ENCODE measurements around the gene CCL1.
"Not testable (repeated sequence)": the region's sequence is repeated elsewhere in the genome, so short reads cannot be mapped to it uniquely, and the experiment has no call there.

Gene CCL1

DNA sequence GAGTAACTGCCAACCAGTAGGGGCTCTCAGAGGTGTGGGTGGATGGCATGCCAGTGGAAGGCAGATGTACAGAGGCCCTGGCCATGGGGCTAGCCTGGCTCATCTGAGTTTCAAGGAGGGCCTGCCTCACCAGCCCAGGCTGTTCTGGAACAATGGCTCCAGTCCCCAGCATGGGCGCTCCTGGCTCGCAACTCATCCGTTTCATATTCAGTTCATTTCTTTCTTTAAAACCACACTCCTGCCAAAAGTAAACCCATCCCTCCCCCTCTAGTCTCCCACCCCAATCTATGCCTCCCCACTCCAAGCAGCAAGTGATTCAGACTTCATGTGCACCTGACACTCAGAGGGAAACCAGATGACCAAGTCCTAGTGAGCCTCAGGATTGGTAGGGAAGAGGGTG lies 4.4 kb downstream of the CCL1 start:
- DNase-seq (ENCODE audit: low read depth) = no peak

DNA sequence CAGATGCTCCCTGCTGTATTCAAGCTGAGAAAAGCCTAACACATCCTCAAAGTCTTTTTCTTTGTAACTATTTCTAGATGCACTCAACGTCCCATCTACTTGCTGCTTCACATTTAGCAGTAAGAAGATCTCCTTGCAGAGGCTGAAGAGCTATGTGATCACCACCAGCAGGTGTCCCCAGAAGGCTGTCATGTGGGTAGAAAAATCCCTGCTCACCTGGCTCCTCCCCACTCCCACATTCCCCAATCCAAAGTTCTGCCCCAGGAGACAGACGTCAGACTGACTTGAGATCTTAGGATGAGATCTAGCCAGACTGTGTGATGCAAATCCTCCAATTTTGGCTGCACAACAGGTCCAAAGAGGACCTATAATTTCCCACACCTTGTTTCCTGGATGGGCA lies 5.6 kb downstream of the CCL1 start:
- DNase-seq (ENCODE audit: low read depth) = no peak

DNA sequence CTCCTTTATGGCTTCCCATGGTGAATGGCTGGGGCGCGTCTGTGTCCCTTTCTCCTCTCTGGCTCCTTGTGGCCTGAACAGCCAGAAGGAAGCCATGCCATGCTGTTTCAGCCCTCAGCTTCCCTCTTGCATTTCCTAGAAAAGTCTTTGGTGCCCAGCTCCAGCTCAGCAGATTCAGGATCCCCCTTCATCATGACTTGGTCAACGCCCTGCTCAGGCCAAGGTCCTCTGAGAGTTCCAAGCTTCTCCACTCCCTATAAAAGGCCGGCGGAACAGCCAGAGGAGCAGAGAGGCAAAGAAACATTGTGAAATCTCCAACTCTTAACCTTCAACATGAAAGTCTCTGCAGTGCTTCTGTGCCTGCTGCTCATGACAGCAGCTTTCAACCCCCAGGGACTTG lies 6.8 kb downstream of the CCL1 start, which contains the start of gene CCL13:
CCL13 (plus strand) TSS at position 287 of the 400 bp plus-strand sequence; CDS start at position 334, 47 bp downstream.
- DNase-seq (ENCODE audit: low read depth) = no peak

DNA sequence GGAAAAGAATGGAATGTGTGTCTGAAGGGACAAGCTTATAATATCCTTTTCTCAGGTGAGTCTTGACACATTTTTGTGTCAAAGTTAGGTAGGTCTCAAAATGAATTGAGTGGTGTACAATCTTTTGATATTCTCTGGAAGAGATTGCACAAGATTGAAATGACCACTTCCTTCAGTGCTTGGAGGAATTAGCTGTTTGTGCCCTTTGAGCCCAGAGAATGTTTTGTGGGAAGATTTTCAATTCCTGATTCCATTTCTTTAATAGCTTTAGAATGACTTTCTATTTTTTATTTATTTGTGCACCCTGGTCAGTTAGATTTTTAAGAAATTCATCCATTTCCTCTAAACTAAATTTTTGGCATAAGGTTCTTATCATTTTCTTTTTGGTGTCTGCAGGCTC lies 8.4 kb downstream of the CCL1 start:
- no peak for DNase-seq (ENCODE audit: low read depth)

DNA sequence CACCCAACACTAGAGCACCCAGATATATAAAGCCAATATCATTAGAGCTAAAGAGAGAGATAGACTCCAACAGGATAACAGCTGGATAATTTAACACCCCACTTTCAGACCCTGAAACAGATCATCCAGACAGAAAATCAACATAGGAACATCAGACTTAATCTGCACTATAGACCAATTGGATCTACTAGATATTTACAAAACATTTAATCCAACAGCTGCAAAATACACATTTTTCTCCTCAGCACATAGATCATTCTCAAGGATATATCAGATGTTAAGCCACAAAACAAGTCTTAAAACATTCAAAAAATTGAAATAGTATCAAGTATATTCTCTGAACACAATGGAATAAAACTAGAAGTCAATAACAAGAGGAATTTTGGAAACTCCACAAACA lies 10.8 kb downstream of the CCL1 start:
- no peak for DNase-seq (ENCODE audit: low read depth)

DNA sequence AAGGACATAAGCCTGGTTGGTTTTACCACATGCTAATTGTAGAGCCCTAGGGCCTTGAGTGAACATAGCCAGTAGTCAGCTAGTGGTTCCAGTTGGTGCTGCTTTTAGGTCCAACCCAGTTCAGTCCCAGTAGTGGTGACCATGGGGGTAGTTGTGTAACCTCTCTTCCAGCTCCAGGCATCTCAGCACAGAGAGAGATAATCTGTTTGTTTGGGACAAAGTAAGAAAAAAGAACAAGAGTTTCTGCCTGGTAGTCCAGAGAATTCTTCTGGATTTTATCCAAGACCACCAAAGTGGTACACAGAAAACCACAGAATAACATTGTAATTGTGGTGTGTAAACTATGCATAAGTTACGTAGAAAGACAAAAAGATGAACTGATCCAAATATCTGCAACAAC lies 11.9 kb downstream of the CCL1 start:
- DNase-seq (ENCODE audit: low read depth) = no peak

DNA sequence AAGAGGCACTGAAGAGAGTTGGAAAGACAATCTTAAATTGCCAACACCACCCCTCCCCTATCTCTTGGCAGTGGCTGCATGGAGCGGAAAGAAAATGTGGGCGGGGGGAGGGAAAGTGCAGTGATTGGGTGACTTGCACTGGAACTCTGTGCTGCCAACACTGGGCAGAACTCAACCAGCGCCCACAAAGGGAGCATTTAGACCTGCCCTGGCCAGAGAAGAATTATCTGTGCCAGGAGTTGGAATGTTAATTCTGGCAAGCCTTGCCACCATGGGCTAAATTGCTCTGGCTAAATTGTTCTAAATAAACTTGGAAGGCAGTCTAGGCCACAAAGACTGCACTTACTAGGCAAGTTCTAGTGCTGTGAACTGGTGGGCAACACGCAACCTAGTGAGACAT lies 13.3 kb downstream of the CCL1 start:
- DNase-seq (ENCODE audit: low read depth) = no peak

DNA sequence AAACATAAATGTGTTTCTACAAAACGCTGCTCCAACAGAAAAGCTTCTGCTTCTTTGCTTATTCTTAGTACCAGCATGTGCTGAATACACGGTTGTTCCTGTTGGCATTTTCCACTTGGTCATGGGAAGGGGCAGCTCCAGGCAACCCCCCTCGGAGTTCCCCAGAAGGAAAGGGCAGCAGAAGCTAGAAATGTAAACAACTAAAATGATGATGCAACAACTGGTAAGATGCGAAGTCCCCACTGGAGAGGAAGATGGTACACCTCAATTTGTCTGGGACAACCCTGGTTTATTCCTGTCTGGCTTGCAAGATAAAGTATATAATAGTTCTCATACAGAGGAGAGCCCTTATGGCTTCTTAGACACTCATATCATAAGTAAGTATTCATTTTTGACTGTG lies 16.0 kb downstream of the CCL1 start:
- no peak for DNase-seq (ENCODE audit: low read depth)

DNA sequence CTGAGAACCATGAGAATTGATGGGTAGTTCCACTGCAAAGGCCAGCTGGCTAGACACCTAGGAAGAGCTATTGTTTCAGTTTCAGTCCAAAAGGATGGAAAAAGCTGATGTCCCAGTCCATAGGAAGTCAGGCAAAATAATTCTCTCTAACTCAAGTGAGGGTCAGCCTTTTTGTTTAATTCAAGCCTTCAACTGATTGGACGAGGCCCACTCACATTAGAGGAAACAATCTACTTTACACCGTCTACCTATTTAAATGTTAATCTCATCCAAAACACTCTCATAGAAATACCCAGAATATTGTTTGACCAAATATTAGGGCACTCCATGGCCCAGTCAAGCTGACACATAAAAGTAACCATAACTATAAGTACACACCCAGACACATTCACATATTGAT lies 21.1 kb downstream of the CCL1 start:
- DNase-seq (ENCODE audit: low read depth) = no peak

DNA sequence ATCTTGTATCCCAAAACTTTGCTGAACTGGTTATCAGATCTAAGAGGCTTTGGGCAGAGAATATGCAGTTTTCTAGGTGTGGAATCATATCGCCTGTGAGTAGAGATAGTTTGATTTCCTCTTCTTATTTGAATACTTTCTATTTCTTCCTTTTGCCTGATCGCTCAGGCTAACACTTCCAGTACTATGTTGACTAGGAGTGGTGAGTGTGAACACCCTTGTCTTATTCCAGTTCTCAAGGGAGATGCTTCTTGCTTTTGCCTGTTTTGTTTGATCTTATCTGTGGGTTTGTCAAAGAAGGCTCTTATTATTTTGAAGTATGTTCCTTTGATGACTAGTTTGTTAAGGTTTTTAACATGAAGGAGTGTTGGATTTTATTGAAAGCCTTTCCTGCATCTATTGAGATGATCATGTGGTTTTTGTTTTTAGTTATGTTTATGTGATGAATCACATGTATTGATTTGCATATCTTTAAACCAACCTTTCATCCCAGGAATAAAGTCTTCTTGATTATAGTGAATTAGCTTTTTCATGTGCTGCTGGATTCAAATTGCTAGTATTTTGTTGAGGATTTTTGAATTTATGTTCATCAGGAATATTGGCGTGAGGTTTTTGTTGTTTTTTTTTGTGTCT lies 23.8 kb downstream of the CCL1 start:
- DNase-seq (ENCODE audit: low read depth) = no peak

DNA sequence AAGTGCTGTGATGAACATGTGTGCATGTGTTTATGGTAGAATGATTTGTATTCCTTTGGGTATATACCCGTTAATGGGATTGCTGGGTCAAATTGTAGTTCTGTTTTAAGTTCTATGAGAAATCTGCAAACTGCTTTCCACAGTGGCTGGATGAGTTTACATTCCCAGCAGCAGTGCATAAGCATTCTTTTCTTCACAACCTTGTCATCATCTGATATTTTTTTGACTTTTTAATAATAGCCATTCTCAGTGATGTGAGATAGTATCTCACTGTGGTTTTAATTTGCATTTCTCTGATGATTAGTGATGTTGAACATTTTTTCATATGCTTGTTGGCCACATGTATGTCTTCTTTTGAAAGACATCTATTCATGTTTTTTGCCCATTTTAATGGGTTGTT lies 25.3 kb downstream of the CCL1 start:
- no peak for DNase-seq (ENCODE audit: low read depth)

DNA sequence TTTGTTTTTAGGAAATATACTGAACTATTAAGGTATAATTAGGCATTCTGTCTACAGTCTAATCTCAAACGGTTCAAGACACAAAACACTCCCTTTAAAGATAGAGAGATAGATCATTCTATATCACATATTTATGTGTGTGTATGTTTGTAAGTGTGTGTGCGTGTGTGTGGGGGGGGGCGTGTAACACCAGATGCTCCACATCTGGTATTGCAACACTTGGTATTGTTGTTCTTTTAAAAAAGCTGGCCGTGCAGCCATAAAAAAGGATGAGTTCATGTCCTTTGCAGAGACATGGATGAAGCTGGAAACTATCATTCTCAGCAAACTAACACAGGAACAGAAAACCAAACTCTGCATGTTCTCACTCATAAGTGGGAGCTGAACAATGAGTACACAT lies 35.5 kb downstream of the CCL1 start:
- not testable (repeated sequence) for DNase-seq (ENCODE audit: low read depth)

DNA sequence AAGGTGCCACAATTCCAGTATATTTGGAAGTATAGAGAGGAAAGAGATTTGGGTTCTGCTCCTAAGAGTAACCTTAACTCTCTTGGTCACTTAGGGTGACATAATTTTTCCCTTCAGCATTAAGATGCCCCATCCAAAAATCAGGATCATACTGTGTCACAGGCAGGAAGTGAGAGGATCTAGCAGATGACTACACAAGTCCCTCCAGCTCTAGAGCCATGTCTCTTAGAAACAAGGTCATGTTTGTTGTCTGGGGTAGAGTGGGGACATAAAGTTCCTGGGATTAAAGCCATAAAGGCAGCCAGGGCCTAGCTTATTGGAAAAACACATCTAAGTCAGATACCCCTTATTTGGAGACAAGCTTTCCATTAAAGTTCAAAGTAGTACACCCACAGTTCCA lies 41.1 kb downstream of the CCL1 start:
- no peak for DNase-seq (ENCODE audit: low read depth)

DNA sequence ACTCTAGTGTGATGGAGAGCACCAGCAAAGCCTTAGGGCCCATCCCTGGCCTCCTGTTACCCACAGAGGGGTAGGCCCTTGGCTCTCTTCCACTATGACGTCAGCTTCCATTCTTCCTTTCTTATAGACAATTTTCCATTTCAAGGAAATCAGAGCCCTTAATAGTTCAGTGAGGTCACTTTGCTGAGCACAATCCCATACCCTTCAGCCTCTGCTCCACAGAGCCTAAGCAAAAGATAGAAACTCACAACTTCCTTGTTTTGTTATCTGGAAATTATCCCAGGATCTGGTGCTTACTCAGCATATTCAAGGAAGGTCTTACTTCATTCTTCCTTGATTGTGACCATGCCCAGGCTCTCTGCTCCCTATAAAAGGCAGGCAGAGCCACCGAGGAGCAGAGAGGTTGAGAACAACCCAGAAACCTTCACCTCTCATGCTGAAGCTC lies 44.0 kb downstream of the CCL1 start, which contains the start of gene CCL8:
CCL8 (plus strand) TSS at position 397 of the 445 bp plus-strand sequence. CDS start 67 bp downstream, outside the sequence.
- DNase-seq (ENCODE audit: low read depth) = no peak

DNA sequence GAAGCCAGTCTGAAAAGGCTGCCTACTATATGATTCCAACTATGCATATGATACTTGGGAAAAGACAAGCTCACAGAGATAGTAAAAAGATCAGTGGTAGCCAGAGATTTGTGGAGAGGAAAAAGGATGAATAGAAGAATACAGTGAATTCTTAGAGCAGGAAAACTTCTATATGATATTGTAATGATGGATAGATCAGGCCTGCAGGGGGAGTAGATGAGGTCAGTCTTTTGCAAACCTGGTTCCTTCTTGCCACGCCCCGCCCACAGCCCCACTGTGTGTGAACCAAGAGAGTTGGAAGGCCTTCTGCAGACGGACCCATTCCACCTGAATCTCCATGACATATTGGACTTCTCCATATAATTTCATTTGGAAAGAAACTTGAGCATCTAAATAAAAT lies 44.6 kb downstream of the CCL1 start:
- no peak for DNase-seq (ENCODE audit: low read depth)

DNA sequence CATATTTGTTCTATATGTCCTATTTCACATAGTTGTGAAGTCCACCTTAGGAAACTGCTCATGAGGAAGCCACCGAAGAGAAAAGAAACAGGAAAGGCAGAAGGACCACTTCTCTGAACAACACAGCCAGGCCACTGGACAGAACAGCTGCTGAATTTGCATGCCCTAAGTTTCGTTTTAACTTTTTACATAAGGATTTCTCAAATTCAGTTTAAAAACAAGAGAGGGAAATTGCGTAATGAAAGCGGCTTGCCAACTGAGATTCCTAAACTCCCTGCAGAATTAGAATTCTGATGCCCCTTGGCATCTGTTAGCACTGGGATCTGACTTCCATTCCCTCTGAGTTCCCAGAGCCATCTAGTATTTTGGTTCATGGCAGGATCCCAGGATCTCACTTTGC lies 48.8 kb downstream of the CCL1 start:
- no peak for DNase-seq (ENCODE audit: low read depth)

DNA sequence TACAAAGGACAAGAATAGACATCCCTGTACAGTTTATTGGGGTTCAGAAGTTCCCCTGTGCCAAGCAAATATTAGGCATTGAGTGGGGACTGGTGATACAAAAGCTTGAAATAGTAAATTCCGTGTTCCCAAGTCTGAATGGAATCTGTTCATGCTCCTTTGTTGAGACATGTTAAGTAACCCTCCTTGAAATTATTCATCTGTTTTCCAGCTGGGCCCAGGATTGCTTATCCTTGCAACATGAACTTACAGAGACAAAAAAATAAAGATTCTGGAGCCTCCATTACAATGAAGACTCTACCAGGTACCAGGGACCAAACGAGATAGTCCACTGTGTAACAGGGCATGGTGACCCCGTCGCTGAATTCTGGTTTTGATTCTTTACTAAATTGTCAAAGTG lies 49.9 kb downstream of the CCL1 start:
- DNase-seq (ENCODE audit: low read depth) = no peak

DNA sequence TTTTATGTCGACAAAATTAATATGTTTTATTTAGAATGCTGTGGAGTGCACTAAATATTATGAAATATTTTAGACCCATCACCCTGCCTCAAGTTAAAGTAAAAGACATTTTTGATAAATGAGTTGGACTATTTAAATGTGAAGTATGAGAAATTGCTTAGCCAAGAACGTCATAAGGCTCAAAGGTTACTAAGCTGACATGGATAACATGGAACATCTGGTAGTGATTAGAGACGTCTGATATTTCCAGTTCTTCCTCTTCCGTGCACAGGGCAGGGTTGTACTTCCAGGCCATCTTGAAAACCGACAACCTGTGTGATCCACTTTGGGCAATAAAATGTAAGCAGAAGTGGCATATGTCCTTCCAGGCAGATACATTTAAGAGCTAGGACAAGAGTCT lies 51.0 kb downstream of the CCL1 start:
- no peak for DNase-seq (ENCODE audit: low read depth)

DNA sequence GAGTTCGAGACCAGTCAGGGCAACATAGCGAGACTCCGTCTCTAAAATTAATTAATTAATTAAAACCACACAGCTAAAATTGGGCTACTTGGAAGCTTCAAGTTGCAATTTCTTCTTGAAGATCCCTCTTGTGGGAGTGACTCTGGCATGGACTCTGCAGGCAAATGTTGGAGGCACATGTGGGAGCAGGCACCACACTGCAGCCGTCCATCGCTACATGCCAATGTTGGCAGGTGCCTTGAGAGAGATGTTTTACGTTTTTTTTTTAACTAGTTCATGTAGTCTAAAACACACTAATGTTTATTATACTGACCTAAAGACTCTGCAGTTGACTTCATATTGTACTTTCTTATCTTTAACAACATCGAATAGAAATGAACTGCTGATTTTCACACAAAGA lies 51.7 kb downstream of the CCL1 start:
- no peak for DNase-seq (ENCODE audit: low read depth)

All from GM04504 (cell line).